ENCODE data around the gene GUCA2A. TPM values are rescaled to one million over a fixed set of nuclear protein-coding genes. Genes with fewer than 3 reads are reported as not detected.

The GUCA2A gene
- total and polyA plus RNA-seq, 2 of the 4 experiments (the other 2 are of a cell fraction): not detected

DNA sequence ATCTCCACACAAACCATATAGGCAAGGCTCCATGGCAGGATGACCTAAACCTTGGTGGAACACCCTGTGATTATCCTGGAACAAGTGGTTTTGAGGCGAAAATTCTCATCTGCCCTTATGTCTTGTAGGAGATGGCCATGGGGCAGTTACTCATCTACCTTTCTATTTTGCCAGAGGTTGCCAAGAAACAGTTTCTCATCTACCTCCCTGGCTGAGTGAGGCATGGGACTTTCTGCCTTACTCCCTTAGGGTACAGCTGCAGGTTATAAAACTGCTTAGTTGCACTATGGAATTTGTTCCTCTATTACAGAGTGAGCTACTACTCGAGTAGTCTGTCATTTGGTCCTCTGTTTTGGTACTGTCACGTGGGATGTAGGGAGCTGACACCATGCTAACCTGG is 31.3 kb upstream of the GUCA2A start:
- Histone ChIP-seq H2BK5ac (ENCODE audit: low read depth, low read length, poor library complexity, severe bottlenecking) (no peak overlapping the region), H3K4me2 (ENCODE audit: low read depth, low read length) (no peak overlapping the region), H3K79me1 (ENCODE audit: low read depth in 1 of 2, low read length in 2 of 2) (peaks cover 7 to 26% of the 10 kb centered on the region in 2 experiments; a peak in 3 of 4 replicates), H2AK5ac (ENCODE audit: low read depth, low read length) (no peak overlapping the region), H4K8ac (ENCODE audit: low read depth in 2 of 2, low read length in 2 of 2) (no peak overlapping the region), H3K4ac (ENCODE audit: low read depth, low read length) (no peak overlapping the region), H3K18ac (ENCODE audit: low read depth, low read length) (no peak overlapping the region), H2BK20ac (ENCODE audit: low read depth, low read length) (no peak overlapping the region), H2BK120ac (ENCODE audit: low read depth, low read length) (no peak overlapping the region), H3K9ac (ENCODE audit: low read depth, low read length) (no peak overlapping the region), H3K27ac (ENCODE audit: insufficient read depth, low read length) (no peak overlapping the region), H3K23ac (ENCODE audit: low read depth, low read length) (no peak overlapping the region), H3K9me3 (ENCODE audit: control insufficient read depth, insufficient read depth, low read length) (no peaks in the 10 kb centered on the region), H3K56ac (ENCODE audit: extremely low read depth, insufficient read depth, low read length) (no peak overlapping the region), H3K4me3 (ENCODE audit: insufficient read depth, low read depth, low read length) (no peak overlapping the region), H3K9me1 (ENCODE audit: insufficient read depth, low read length) (peaks cover 6% of the 10 kb centered on the region; the same call in 1 of the 2 replicates), H3K27me3 (ENCODE audit: control insufficient read depth, insufficient read depth, low read length) (no peaks in the 10 kb centered on the region), H4K91ac (ENCODE audit: insufficient read depth, low read depth, low read length) (no peak overlapping the region), H2AFZ (replicated peaks; ENCODE audit: low read length, poor library complexity) (no peak overlapping the region), H2BK15ac (ENCODE audit: low read depth, low read length) (no peak overlapping the region), H4K5ac (ENCODE audit: low read depth, low read length) (no peak overlapping the region), H4K20me1 (ENCODE audit: insufficient read depth, low read length) (no peaks in the 10 kb centered on the region; the same call in 1 of the 2 replicates), H3K36me3 (ENCODE audit: control insufficient read depth, insufficient read depth, low read length) (peaks cover 15% of the 10 kb centered on the region), H2AK9ac (replicated peaks; ENCODE audit: low read depth, low read length, poor library complexity) (no peak overlapping the region), H3K4me1 (ENCODE audit: control insufficient read depth, insufficient read depth, low read length) (no peaks in the 10 kb centered on the region), H3K14ac (replicated peaks; ENCODE audit: low read depth, low read length) (no peak overlapping the region)
- ATAC-seq (ENCODE audit: low read depth): no peak
- intact Hi-C loops (cut with micrococcal nuclease) (no loop called here), dilution Hi-C loops (cut with HindIII; ENCODE audit: low sequenced_read_pairs, unreplicated experiment) (no loop called here), in situ Hi-C loops (cut with MboI; ENCODE audit: low sequenced_read_pairs) (no loop called here)
- no peak for DNase-seq
- POLR2A ChIA-PET (ENCODE audit: unreplicated experiment): no interaction called here
- CTCF ChIA-PET: no interaction called here
- TF ChIP-seq, protein P1, sequence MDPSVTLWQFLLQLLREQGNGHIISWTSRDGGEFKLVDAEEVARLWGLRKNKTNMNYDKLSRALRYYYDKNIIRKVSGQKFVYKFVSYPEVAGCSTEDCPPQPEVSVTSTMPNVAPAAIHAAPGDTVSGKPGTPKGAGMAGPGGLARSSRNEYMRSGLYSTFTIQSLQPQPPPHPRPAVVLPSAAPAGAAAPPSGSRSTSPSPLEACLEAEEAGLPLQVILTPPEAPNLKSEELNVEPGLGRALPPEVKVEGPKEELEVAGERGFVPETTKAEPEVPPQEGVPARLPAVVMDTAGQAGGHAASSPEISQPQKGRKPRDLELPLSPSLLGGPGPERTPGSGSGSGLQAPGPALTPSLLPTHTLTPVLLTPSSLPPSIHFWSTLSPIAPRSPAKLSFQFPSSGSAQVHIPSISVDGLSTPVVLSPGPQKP (IDR thresholded peaks at IDR 0.05; ENCODE audit: borderline replicate concordance, low read depth, low read length): no peak
- TF ChIP-seq POLR2A (IDR thresholded peaks at IDR 0.05; ENCODE audit: low read depth, low read length) (no peak), RAD21 (IDR thresholded peaks at IDR 0.05; ENCODE audit: low read length) (no peak), SMC3 (IDR thresholded peaks at IDR 0.05; ENCODE audit: low read depth, low read length) (no peak), CEBPB (IDR thresholded peaks at IDR 0.05; ENCODE audit: low read depth, low read length) (no peak)
- WGBS, 2 experiments (ENCODE audit: extremely low coverage in 2 of 2, insufficient read length in 1 of 2): no CpG with 5 or more reads among the region's 3 CpGs
- no TSS peak for BruUV-seq (replicated peaks)

Data from IMR-90 (cell line).